ENCODE data around the gene MTA1. TPM values are rescaled to one million over a fixed set of nuclear protein-coding genes. Genes with fewer than 3 reads are reported as not detected.

Gene MTA1
- total RNA-seq, 1 donor from 2014 or later: 119 TPM

GRCh38 chr14:105439710-105440553, 20.3 kb downstream of the MTA1 start:
- Mint-ChIP-seq H3K36me3 (ENCODE audit: low read depth) (peaks cover 20% of the 10 kb centered on the region), H3K4me1 (peaks cover 15% of the 10 kb centered on the region), H3K4me3 (no peak overlapping the region), H3K9me3 (no peaks in the 10 kb centered on the region), H3K27ac (no peak overlapping the region), H3K27me3 (no peaks in the 10 kb centered on the region)
- no peak for ATAC-seq (ENCODE audit: low read depth)
- no peak for DNase-seq
- ChIA-PET POLR2A (interaction anchor here (0.6 kb wide), 1 partner anchor 10 kb away, joined by 5 read pairs; no protein-coding TSS in a partner anchor), CTCF (no interaction called here)
- no peak for TF ChIP-seq CTCF (IDR thresholded peaks at IDR 0.05)
- intact Hi-C loops (cut with micrococcal nuclease): no loop called here

- POLR2A ChIA-PET: no interaction called here
- no peak overlapping the region for H3K4me3 Mint-ChIP-seq
- intact Hi-C loops (cut with micrococcal nuclease): no loop called here
- H3K36me3 Mint-ChIP-seq (ENCODE audit: low read depth): peaks cover 20% of the 10 kb centered on the region
- DNase-seq: no peak
- CTCF ChIA-PET: no interaction called here
- peaks cover 11% of the 10 kb centered on the region for H3K4me1 Mint-ChIP-seq
- no peaks in the 10 kb centered on the region for H3K9me3 Mint-ChIP-seq
- H3K27ac Mint-ChIP-seq: no peak overlapping the region
- ATAC-seq (ENCODE audit: low read depth): no peak
- no peaks in the 10 kb centered on the region for H3K27me3 Mint-ChIP-seq
- no peak for TF ChIP-seq CTCF (IDR thresholded peaks at IDR 0.05)
These were observed 20.9 kb downstream of the MTA1 start for GRCh38 chr14:105440554-105440900.

- H3K4me3 Mint-ChIP-seq: no peak overlapping the region
- no peak for DNase-seq
- no peaks in the 10 kb centered on the region for H3K9me3 Mint-ChIP-seq
- intact Hi-C loops (cut with micrococcal nuclease): no loop called here
- H3K27ac Mint-ChIP-seq: no peak overlapping the region
- H3K4me1 Mint-ChIP-seq: peaks cover 7% of the 10 kb centered on the region
- peaks cover 20% of the 10 kb centered on the region for H3K36me3 Mint-ChIP-seq (ENCODE audit: low read depth)
- no peak for ATAC-seq (ENCODE audit: low read depth)
- no peak for TF ChIP-seq CTCF (IDR thresholded peaks at IDR 0.05)
- H3K27me3 Mint-ChIP-seq: no peaks in the 10 kb centered on the region
- POLR2A ChIA-PET: interaction anchor here (0.6 kb wide), 1 partner anchor 12 kb away, joined by 6 read pairs; no protein-coding TSS in a partner anchor
- CTCF ChIA-PET: no interaction called here
These were observed 21.4 kb downstream of the MTA1 start for GRCh38 chr14:105440992-105441391.

GRCh38 chr14:105442125-105442524, 22.5 kb downstream of the MTA1 start:
- DNase-seq (no peak), ATAC-seq (ENCODE audit: low read depth) (no peak)
- intact Hi-C loops (cut with micrococcal nuclease): no loop called here
- Mint-ChIP-seq H3K27me3 (no peaks in the 10 kb centered on the region), H3K36me3 (ENCODE audit: low read depth) (peaks cover 20% of the 10 kb centered on the region), H3K27ac (no peak overlapping the region), H3K4me3 (no peak overlapping the region), H3K4me1 (no peaks in the 10 kb centered on the region), H3K9me3 (no peaks in the 10 kb centered on the region)
- CTCF ChIA-PET: no interaction called here
- TF ChIP-seq CTCF (IDR thresholded peaks at IDR 0.05): no peak
- POLR2A ChIA-PET: interaction anchor here (0.6 kb wide), 1 partner anchor 161 kb away, joined by 3 read pairs; no protein-coding TSS in a partner anchor

GRCh38 chr14:105442834-105443233, 23.2 kb downstream of the MTA1 start:
- ChIA-PET CTCF (no interaction called here), POLR2A (no interaction called here)
- DNase-seq: no peak
- Mint-ChIP-seq H3K27me3 (no peaks in the 10 kb centered on the region), H3K4me1 (no peaks in the 10 kb centered on the region), H3K36me3 (ENCODE audit: low read depth) (peaks cover 20% of the 10 kb centered on the region), H3K27ac (no peak overlapping the region), H3K4me3 (no peak overlapping the region), H3K9me3 (no peaks in the 10 kb centered on the region)
- TF ChIP-seq CTCF (IDR thresholded peaks at IDR 0.05): no peak
- intact Hi-C loops (cut with micrococcal nuclease): no loop called here
- ATAC-seq (ENCODE audit: low read depth): no peak
